ENCODE data around the gene MED1.

The MED1 gene

GRCh38 chr17:39410279-39410678 lies 40.8 kb downstream of the MED1 start:
- no peak overlapping the region for H3K4me3 ChIP-seq (ENCODE audit: control insufficient read depth, low read depth, low read length)

GRCh38 chr17:39408360-39408759 lies 42.7 kb downstream of the MED1 start:
- DNase-seq (ENCODE audit: low read depth), result no peak
- no peak overlapping the region for H3K4me3 ChIP-seq (ENCODE audit: control insufficient read depth, low read depth, low read length)
- TF ChIP-seq CTCF (conservative IDR thresholded peaks at IDR 0.05; ENCODE audit: control insufficient read depth, insufficient read depth, low read depth, low read length), result no peak

More at GRCh38 chr17:39410279-39410678, 40.8 kb downstream of the MED1 start:
- TF ChIP-seq CTCF (conservative IDR thresholded peaks at IDR 0.05; ENCODE audit: control insufficient read depth, insufficient read depth, low read depth, low read length), result no peak
- DNase-seq (ENCODE audit: low read depth), result no peak

- no peak for TF ChIP-seq CTCF (conservative IDR thresholded peaks at IDR 0.05; ENCODE audit: control insufficient read depth, insufficient read depth, low read depth, low read length)
- H3K4me3 ChIP-seq (ENCODE audit: control insufficient read depth, low read depth, low read length), result no peak overlapping the region
- no peak for DNase-seq (ENCODE audit: low read depth)
These were observed 44.1 kb downstream of the MED1 start for GRCh38 chr17:39406951-39407350.

GRCh38 chr17:39405436-39405835 lies 45.6 kb downstream of the MED1 start:
- no peak for TF ChIP-seq CTCF (conservative IDR thresholded peaks at IDR 0.05; ENCODE audit: control insufficient read depth, insufficient read depth, low read depth, low read length)
- DNase-seq (ENCODE audit: low read depth), result no peak
- no peak overlapping the region for H3K4me3 ChIP-seq (ENCODE audit: control insufficient read depth, low read depth, low read length)

GRCh38 chr17:39404542-39405378 lies 46.3 kb downstream of the MED1 start:
- no peak for TF ChIP-seq CTCF (conservative IDR thresholded peaks at IDR 0.05; ENCODE audit: control insufficient read depth, insufficient read depth, low read depth, low read length)
- peak; percentile 93 for DNase-seq (ENCODE audit: low read depth)
- H3K4me3 ChIP-seq (ENCODE audit: control insufficient read depth, low read depth, low read length), result no peak overlapping the region

DNA sequence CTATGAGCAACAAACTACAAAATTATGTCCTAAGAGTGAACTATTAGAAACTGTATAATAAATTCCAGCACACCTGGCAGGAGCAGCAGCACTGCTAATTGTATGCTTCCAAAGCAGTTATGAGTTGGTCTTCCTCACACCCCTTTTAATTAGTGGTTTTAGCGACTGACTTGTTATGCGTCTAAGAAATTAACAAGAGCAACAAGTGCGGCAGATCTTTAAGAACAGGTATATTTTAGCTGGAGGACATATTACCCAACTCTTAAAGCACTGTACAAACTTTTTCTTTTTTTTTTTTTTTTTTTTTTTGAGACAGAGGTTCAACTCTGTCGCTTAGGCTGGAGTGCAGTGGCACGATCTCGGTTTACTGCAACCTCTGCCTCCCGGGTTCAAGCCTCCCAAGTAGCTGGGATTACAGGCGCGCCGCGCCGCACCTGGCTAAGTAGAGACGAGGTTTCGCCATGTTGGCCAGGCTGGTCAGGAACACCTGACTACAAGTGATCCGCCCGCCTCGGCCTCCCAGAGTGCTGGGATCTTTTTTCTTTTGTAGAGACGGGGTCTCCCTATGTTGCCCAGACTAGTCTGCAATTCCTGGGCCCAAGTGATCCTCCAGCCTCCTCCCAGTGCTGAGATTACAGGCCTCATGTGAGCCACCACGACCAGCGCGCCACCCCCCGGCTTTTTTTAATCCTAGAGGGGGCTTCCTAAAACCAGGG lies 48.0 kb downstream of the MED1 start:
- H3K4me3 ChIP-seq (ENCODE audit: control insufficient read depth, low read depth, low read length), result no peak overlapping the region
- TF ChIP-seq CTCF (conservative IDR thresholded peaks at IDR 0.05; ENCODE audit: control insufficient read depth, insufficient read depth, low read depth, low read length), result no peak
- DNase-seq (ENCODE audit: low read depth), result no peak

All from fibroblast of mammary gland (primary cell).